Islet of Langerhans (tissue), 1 donor: ENCODE data around the gene NCKAP1.
A peak's percentile ranks its signal among the peaks of the same experiment; 100 is the strongest.
"Not testable (repeated sequence)": the region's sequence is repeated elsewhere in the genome, so short reads cannot be mapped to it uniquely, and the experiment has no call there.

Experiments used
- FAIRE-seq: peaks from one replicate; lab custom pipeline; 2011; peaks lifted over from hg19 to GRCh38; lab: Jason Lieb, UNC

NCKAP1 gene, protein sequence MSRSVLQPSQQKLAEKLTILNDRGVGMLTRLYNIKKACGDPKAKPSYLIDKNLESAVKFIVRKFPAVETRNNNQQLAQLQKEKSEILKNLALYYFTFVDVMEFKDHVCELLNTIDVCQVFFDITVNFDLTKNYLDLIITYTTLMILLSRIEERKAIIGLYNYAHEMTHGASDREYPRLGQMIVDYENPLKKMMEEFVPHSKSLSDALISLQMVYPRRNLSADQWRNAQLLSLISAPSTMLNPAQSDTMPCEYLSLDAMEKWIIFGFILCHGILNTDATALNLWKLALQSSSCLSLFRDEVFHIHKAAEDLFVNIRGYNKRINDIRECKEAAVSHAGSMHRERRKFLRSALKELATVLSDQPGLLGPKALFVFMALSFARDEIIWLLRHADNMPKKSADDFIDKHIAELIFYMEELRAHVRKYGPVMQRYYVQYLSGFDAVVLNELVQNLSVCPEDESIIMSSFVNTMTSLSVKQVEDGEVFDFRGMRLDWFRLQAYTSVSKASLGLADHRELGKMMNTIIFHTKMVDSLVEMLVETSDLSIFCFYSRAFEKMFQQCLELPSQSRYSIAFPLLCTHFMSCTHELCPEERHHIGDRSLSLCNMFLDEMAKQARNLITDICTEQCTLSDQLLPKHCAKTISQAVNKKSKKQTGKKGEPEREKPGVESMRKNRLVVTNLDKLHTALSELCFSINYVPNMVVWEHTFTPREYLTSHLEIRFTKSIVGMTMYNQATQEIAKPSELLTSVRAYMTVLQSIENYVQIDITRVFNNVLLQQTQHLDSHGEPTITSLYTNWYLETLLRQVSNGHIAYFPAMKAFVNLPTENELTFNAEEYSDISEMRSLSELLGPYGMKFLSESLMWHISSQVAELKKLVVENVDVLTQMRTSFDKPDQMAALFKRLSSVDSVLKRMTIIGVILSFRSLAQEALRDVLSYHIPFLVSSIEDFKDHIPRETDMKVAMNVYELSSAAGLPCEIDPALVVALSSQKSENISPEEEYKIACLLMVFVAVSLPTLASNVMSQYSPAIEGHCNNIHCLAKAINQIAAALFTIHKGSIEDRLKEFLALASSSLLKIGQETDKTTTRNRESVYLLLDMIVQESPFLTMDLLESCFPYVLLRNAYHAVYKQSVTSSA

DNA sequence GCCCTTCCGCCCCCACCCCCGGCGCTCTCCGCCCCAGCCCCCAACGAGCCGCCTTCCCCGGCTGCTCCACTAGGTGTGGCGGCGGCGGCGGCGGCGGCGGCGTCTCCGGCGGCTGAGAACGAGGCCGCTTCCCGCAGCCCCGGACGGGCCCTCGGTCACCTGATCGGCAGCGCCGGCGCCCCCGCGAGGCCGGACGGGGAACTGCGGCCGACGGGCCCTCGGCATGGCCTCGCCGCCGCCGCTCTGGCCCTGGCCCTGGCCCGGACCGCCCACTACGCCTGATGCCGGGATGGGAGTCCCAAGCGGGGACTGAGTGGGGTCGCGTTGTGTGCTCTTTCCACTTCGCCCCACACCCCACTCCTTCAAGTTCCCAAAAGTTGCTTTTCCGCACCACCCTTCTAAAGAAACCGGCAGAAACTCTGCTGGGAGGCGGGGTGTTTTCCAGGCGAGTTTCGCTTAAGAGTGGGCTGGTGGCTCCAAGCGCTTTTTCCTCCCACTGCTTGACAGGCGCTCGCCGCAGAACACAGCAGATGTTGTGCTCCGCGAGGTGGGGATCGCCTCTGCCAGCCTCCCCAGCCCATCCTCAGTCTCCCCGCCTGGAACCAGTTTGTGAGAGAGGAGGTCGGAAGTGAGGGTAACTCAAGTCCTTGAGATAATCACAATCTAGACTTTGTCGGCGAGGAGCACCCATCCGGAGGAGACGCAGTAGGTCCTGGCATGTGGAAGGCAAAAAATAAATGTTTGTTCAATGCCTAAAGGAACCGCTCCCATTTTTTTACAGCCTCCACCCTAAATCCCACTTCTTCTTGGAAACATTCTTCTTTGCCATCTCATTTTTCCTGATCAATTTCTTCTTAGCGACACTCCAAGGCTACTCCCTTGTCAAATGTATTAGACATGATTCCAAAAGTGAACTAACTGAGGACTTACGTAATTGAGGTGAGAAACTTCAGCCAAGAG, at the start of gene NCKAP1:
Gene NCKAP1, minus strand, starts transcription at position 117 of the 960 bp plus-strand sequence. CDS start 358 bp downstream, outside the sequence.
- FAIRE-seq: peak; percentile 17

DNA sequence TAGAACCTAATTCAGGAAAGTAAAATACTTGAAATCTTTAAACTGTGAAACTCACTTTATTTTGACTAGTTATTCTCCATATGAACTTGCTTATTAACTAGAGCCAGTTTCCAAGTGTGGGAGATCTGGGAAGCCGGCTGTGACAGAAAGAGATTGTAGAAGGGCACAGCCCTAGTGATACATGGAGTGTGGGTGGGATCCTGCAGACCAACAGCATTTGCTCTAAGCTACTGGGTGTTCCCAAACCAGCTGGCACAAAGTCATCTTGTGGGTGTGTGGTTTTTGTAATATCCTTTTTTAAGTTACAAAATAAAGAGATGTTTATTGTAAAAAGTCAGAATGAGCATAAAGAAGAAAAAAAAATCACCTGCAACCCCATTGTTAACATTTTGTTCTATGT, 43.7 kb upstream of the NCKAP1 start:
- FAIRE-seq: no peak

DNA sequence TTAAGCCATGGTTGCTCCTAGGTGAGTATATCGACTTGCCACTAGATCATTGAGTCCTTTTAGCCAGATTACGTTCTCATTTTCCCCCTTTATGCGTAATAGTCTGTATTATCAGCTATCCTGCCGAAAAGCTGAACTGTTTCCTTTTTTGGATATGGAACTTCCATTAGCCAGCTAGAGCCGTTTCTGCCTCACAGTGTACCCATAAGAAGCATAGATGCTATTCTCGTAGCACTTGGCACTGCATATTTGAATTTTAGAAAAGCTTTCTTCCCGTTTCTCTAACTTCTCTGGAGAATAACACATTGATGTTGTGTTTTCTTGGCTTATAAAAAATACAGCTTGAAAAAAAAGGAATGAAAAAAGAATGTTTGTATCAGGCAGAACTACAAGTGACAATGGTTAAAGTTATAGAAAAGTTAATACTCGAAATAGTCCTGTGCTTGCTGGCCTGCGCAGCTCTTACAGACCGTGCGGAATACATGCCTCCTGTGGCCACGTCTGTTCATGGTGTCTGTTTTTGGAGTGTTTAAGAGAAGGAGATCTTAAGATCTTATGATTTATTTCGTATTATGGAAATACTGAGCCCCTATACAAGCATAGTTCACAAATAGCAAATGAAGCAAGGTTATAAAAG, 41.0 kb upstream of the NCKAP1 start:
- FAIRE-seq: no peak

DNA sequence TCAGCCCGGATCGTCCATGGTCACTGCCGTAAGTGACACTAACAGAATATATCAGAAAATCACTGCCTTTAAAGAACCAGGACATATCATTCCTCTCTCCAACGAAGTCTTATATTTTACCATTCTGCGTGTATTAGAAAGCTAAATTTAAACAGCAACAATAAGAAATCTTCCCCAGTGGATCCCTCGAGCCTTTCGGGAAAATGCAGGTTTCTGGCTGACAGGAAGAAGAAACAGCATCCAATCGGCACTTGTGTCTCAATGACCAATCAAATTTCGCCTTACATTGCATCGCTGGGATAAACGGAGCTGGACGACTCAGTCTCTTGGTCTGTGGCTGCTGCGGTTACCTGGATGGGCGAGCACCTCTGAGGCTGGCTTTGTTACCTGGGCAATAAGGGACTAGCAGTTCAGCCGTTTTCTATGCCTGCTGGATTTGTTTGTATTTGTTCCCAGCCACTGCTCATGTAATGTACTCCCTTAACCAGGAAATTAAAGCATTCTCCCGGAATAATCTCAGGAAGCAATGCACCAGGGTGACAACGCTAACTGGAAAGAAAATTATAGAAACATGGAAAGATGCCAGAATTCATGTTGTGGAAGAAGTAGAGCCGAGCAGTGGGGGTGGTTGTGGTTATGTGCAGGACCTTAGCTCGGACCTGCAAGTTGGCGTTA, 40.3 kb upstream of the NCKAP1 start, which contains the start of gene DUSP19:
Gene DUSP19, plus strand, starts transcription at position 284 of the 675 bp plus-strand sequence. Its CDS starts 187 bp downstream, at position 471.
- FAIRE-seq: peak; percentile 99

DNA sequence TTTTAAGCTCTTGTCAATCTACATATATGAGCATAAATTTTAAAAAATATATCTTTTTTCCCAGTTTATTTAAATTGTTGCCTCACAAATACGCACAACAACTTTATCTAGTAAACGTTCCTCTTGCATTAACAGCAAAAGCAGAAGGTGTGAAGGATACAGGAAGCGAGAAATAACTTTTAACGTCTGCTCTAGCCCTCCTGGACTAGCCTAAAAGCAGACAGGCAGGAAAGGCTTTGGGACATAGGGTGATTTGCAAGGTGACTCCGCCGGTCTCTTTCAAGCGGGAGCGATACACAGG, 39.9 kb upstream of the NCKAP1 start:
- FAIRE-seq: no peak

DNA sequence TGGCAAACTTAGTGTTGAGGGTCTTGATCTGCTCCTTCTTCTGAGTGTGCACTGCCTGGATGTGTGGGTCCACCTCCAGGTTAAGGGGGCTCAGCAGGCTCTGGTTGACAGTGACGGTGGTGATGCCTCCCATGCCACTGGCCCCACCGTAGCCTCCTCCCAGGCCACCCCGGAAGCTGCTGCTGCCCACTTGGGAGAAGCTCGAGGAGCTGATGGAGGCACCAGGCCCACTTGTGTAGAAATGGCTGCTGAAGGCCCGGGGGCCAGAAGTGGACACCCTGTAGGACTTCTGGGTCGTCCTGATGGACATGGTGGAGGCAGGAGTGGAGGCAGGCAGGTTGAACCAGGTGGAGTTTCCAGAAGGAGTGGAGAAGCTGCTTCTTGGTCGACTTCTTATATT, 33.9 kb upstream of the NCKAP1 start:
- no peak for FAIRE-seq

DNA sequence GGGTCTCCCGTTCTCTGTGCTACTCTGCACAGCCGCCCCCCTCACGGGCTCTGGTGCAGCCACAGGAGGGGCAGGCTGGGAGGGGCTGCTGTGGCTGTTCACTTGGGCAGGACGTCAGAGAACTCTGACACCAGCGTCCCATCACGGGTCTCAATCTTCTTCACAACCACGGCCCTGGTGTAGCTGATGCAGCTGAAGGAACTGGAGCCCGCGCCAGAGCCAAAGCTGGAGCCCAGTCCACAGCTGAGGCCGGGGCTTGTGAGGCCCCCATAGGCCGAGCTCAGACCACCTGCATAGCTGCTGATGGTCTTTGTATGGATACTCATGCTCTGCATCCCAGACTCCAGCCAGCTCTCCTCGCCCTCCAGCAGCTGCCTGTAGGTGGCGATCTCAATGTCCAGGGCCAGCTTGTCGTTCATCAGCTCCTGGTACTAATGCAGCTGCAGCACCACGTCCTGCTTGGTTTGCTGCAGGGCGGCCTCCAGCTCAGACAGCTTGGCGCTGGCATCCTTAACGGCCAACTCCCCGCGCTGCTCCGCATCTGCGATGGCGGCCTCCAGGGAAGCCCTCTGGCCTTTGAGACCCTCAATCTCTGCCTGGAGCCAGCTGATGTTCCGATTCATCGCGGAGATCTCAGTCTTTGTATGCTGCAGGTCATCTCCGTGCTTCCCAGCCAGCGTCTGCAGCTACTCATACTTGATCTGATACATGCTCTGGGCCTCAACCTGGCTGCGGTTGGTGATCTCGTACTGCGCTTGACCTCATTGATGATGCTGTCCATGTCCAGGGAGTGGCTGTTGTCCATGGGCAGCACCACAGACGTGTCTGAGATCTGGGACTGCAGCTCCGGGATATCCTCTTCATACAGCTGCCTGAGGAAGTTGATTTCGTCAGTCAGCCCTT, 32.9 kb upstream of the NCKAP1 start:
- FAIRE-seq: no peak

DNA sequence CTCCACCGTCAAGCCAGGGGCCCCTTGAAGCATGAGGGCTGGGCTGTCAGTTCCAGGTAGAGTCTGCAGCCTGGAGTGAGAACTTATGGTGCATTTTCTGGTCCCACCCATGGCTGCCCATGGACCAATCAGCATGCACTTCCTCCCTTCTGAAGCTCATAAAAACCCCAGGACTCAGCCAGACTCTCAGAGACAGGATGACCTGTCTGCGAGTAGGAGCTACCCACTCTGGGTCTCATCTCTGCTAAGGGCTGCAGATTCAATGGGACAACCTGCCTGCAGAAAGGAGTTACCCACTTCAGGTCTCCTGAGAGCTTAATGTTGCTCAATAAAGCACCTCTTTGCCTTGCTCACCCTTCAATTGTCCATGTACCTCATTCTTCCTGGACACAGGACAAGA, 30.9 kb upstream of the NCKAP1 start:
- no peak for FAIRE-seq

DNA sequence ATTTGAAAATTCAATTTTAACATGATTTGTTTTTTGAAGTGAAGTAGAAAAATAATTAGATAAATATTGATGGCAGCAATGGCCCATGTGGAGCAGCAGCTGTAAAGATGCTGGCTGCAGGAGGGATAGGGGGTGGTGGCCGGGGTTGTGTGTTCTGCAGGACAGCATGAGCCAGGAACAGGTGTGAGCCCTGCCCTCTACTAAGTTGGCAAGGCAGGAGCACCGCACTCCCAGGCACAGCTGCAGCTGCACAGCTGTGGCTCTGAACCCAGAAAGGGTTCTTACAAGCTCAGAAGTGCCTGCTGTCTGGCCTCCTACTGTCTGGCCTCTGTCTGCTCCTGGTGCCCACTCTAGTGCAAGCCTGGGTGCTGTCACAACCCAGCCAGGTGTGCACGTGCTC, 30.3 kb upstream of the NCKAP1 start:
- no peak for FAIRE-seq

DNA sequence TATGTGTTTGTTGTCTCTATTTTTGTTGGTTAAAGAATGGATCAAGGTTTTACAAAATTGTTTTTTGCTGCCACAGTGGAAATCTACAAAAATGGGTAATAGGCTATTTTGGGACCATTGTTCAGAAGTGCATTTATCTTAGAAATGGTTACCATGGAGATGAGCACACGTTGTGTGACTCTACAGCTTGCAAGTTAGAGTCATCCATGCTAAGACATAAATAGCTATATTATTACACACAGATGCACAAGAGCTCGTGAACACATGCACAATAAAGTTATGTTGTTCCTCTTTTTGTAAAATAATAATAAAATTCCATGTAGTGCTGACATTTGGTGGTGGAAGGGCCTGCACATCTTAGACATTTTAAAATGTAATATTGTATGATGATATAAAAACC, 24.8 kb upstream of the NCKAP1 start:
- no peak for FAIRE-seq

DNA sequence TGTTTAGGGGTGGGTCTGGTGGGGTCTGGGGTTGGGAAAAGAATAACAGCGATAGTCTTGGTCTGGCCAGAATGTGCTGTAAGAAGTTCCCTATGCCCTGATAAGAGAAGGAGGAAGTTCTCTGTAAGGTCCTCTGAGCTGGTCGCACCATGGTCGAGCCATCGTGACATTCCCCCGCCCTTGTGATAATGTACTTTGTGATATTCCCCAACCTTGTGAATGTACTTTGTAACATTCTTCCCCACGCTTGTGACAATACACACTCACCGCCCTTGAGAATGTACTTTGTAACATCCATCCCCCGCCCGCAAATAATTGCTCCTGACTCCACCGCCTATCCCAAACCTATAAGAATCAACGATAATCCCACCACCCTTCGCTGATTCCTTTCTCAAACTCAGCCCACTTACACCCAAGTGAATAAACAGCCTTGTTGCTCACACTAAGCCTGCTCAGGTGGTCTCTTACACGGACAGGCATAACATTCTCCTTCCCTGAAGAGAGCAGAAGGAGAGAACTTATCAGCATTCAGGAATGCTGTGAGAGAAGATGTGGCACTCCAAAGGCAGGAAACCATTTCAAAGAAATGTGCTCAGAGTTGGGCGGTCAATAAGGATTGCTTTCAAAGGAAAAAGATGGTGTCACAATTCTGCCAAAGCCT, 22.4 kb upstream of the NCKAP1 start:
- FAIRE-seq: no peak

DNA sequence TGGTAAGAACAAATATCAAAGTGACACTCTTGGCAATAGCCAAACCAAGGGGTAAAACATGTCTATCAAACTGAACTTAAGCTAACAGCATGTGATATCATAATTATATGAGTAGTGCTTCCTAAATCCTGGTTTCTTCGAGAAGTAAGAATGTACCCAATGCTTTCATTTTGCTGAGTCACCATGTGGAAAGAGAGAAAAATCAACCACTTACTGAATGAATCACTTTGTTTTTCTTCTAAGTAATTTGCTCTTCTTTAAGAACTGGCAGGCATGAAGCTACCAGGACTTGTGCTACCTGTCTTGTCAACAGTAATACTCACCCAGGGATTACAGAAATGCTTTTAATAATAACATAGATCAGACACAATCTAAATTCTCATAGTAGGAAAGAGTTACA, 21.3 kb upstream of the NCKAP1 start:
- FAIRE-seq: no peak

DNA sequence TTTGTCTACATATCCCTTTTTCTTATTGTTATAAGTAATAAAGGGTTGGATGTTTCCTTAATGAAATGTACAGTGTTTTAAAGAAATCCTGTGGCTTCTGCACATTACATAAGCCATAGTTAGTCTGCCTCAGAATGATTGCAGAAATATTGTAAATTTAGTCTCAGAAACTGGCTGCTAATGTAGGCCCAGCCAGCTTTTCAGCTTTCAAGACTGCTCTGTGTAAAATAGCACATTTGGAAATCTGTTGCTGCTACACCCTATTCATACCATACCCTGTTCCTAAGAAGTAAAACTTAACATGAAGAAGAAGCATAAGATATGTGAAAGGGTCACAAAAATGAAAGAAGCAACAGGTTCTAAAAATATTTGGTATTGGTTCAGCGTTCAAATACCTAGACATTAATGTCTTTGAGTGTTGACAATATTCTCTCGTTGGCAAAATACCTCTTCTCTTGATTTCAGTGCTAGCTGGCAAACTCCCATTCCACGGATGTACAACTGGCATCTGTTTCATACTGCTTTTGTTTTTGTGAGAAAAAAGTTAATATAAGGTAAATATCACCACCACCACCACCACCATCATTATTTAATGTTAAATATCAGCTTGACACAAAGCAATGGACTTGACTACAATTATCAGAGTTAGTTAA, 19.2 kb upstream of the NCKAP1 start:
- no peak for FAIRE-seq

DNA sequence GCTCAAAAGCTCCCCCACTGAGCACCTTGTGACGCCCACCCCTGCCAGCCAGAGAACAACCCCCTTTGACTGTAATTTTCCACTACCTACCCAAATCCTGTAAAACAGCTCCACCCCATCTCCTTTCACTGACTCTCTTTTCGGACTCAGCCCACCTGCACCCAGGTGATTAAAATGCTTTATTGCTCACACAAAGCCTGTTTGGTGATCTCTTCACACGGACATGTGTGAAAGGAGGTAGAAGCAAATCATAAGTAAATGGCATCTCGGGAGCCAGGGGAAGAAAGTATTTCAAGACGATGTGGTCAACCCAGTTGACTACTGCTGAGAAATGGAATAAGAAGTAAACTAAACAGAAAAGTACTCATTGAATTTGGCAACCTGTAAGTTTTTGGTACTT, 11.2 kb upstream of the NCKAP1 start:
- no peak for FAIRE-seq

DNA sequence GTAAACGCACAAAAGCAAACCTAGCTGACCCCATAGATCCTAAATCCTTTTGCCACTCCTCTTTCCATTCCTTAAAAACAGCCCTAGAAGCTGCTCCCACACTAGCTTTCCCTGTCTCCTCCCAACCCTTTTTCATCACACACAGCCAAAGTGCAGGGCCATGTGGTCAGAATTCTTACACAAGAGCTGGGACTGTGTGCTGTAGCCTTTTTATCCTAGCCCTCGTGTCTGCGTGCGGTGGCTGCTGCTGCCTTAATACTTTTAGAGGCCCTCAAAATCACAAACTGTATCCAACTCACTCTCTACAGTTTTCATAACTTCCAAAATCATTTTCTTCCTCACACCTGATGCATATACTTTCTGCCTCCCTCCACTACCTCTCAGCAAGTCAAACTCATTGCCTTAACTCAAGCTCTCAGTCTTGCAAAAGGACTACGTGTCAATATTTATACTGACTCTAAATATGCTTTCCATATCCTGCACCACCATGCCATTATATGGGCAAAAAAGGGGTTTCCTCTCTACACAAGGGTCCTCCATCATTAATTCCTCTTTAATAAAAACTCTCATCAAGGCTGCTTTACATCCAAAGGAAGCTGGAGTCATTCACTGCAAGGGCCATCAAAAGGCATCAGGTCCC, 9.3 kb upstream of the NCKAP1 start:
- not testable (repeated sequence) for FAIRE-seq

DNA sequence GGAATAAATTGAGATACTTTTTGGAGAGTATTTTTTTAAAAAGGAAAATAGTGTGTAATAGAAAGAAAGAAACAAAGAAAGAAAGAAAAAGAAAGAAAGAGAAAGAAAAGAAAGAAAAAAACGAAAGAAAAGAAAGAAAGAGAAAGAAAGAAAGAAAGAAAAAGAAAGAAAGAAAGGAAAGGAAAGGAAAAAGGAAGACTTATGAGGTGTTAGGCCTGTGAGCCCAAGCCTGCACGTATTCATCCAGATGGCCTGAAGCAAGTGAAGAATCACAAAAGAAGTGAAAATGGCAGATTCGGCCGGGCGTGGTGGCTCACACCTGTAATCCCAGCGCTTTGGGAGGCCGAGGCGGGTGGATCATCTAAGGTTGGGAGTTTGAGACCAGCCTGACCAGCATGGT, 5.3 kb upstream of the NCKAP1 start:
- FAIRE-seq: not testable (repeated sequence)

DNA sequence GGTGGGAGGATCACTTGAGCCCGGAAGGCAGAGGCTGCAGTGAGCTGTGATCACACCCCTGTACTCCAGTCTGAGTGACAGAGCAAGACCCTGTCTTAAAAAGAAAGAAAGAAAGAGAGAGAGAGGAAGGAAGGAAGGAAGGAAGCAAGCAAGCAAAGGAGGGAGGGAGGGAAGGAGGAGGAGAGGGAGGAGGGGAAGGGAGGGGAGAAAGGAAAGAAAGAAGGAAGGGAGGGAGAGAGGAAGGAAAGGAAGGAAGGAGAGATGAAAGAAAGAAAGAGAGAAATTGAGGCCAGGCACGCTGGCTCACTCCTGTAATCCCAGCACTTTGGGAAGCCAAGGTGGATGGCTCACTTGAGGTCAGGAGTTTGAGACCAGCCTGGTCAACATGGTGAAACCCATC, 2.3 kb upstream of the NCKAP1 start:
- FAIRE-seq: no peak
